ENCODE measurements around the gene CLEC18A. TPM values are rescaled to one million over a fixed set of nuclear protein-coding genes. Genes with fewer than 3 reads are reported as not detected.

Gene CLEC18A
- total and polyA plus RNA-seq, 2 of the 8 experiments (the other 6 are each of a cell fraction or from before 2014, with no cell fraction given): 1.3 to 1.4 TPM

GRCh38 chr16:69904495-69905170 is 46.5 kb upstream of the CLEC18A start:
- Histone ChIP-seq H3K4me3 (ENCODE audit: extremely low read depth in 1 of 4, insufficient read depth in 2 of 4, low read depth in 3 of 4, low read length in 4 of 4) (no peak overlapping the region), H3K36me3 (ENCODE audit: control insufficient read depth in 2 of 4, insufficient read depth in 4 of 4, low read length in 3 of 4) (0 out of 8 replicates have a peak, but pooled peaks cover 0 to 4% (median 0%) of the 10 kb centered on the region in 4 experiments), H4K5ac (ENCODE audit: insufficient read length, low read depth, low read length) (no peak overlapping the region), H2BK20ac (ENCODE audit: low read length) (0 out of 2 replicates have a peak overlapping the region, but pooled peaks have one; percentile 26), H3K56ac (replicated peaks; ENCODE audit: insufficient read length, low read depth, low read length) (no peak overlapping the region), H2BK12ac (ENCODE audit: low read depth, low read length) (0 out of 2 replicates have a peak overlapping the region, but pooled peaks have one; percentile 11), H2AFZ (ENCODE audit: low read length) (no peak overlapping the region), H4K91ac (replicated peaks; ENCODE audit: insufficient read length, low read length) (no peak overlapping the region), H4K20me1 (replicated peaks in 1 of 2; ENCODE audit: control insufficient read depth in 1 of 2, insufficient read depth in 2 of 2, low read length in 2 of 2) (no peaks in the 10 kb centered on the region), H3K9me3 (ENCODE audit: insufficient read depth in 2 of 2, low read depth in 1 of 2, low read length in 1 of 2) (no peaks in the 10 kb centered on the region), H3K4me1 (replicated peaks in 1 of 4; ENCODE audit: control insufficient read depth in 3 of 4, insufficient read depth in 4 of 4, low read length in 3 of 4) (peaks cover 0 to 9% (median 0%) of the 10 kb centered on the region in 4 experiments; a peak in 2 of 7 replicates), H3K14ac (ENCODE audit: insufficient read length) (no peak overlapping the region), H4K8ac (ENCODE audit: extremely low read depth, insufficient read depth, low read length) (no peak overlapping the region), H2BK120ac (replicated peaks; ENCODE audit: low read depth, low read length) (no peak overlapping the region), H3K9ac (replicated peaks in 1 of 4; ENCODE audit: extremely low read depth in 1 of 4, low read depth in 3 of 4, low read length in 3 of 4) (no peak overlapping the region; a peak in 1 of 7 replicates), H3K4me2 (ENCODE audit: insufficient read depth in 1 of 2, low read depth in 2 of 2, low read length in 2 of 2) (peak overlapping the region in 1 of 2 experiments; percentile 38; a peak in 1 of 4 replicates), H3K4ac (replicated peaks; ENCODE audit: insufficient read length, low read depth, low read length) (no peak overlapping the region), H3K79me2 (ENCODE audit: control insufficient read depth in 1 of 2, insufficient read depth in 2 of 2, low read length in 2 of 2) (no peaks in the 10 kb centered on the region), H3K18ac (ENCODE audit: extremely low read depth, low read length) (0 out of 2 replicates have a peak overlapping the region, but pooled peaks have one; percentile 11), H3K23ac (ENCODE audit: insufficient read length) (no peak overlapping the region), H3K27me3 (replicated peaks in 1 of 4; ENCODE audit: control insufficient read depth in 3 of 4, extremely low read depth in 1 of 4, insufficient read depth in 3 of 4, low read length in 3 of 4) (no peaks in the 10 kb centered on the region), H3K27ac (ENCODE audit: low read depth, low read length) (0 out of 2 replicates have a peak overlapping the region, but pooled peaks have one; percentile 9), H2BK5ac (ENCODE audit: low read depth, low read length) (peak overlapping the region; percentile 82), H2AK5ac (ENCODE audit: low read depth, low read length) (no peak overlapping the region), H3K79me1 (ENCODE audit: low read depth, low read length) (no peaks in the 10 kb centered on the region), H3K23me2 (ENCODE audit: low read depth, low read length) (no peaks in the 10 kb centered on the region), H2BK15ac (ENCODE audit: low read length) (no peak overlapping the region)
- ChIA-PET POLR2A (ENCODE audit: partially characterized antibody) (interaction anchor here (1.3 kb wide), 1 partner anchor 13 kb away, joined by 4 read pairs; no protein-coding TSS in a partner anchor), CTCF (ENCODE audit: partially characterized antibody) (interaction anchor here (1.1 to 1.3 kb wide), 2 partner anchors 22 to 132 kb away, joined by 3 read pairs; no protein-coding TSS in a partner anchor)
- FAIRE-seq: no peak
- TF ChIP-seq SP1 (IDR thresholded peaks at IDR 0.05; ENCODE audit: low read depth, low read length) (0 out of 2 replicates have a peak, but pooled peaks have one; percentile 14), KDM1A (IDR thresholded peaks at IDR 0.05; ENCODE audit: borderline replicate concordance, low read length) (peak; percentile 93), CEBPB (IDR thresholded peaks at IDR 0.05; ENCODE audit: low read depth, low read length) (peak; percentile 28; the same call in 1 of the 2 replicates), SRF (IDR thresholded peaks at IDR 0.05; ENCODE audit: low read depth, low read length) (peak; percentile 94), CHD1 (IDR thresholded peaks at IDR 0.05; ENCODE audit: low read depth, low read length) (no peak), RAD21 (IDR thresholded peaks at IDR 0.05 in 1 of 2, conservative IDR thresholded peaks at IDR 0.05 in 1 of 2; ENCODE audit: low read depth in 2 of 2, low read length in 2 of 2) (no peak), ATF2 (IDR thresholded peaks at IDR 0.05; ENCODE audit: low read length) (no peak)
- WGBS, 2 experiments (ENCODE audit: extremely low coverage in 1 of 2, insufficient coverage in 1 of 2, insufficient read length in 1 of 2, insufficient replicate concordance in 2 of 2, low coverage in 1 of 2, low lambda C conversion rate in 2 of 2, missing lambda C conversion rate in 1 of 2): 79% methylated on average over 9 of the region's 9 CpGs; no CpG with 5 or more reads in 1 of the 2 experiments
- no peak for DNase-seq (ENCODE audit: low read depth in 1 of 2, low spot score in 2 of 2)

All from H1 (cell line).